Left colon (tissue), 2 donors: Measurements from ENCODE around the gene SNRPE. TPM values are rescaled to one million over a fixed set of nuclear protein-coding genes. Genes with fewer than 3 reads are reported as not detected.
"Not testable (repeated sequence)": the region's sequence is repeated elsewhere in the genome, so short reads cannot be mapped to it uniquely, and the experiment has no call there.

Experiments
- ATAC-seq: fragments of 200-7000 bp; cut with Tn5 transposase; one replicate; pipeline ENCODE4 v1.9.1; 2020; ENCODE audit warnings: mild to moderate bottlenecking, moderate library complexity
- DNase-seq, 2 donors: peaks; one replicate each; pipeline ENCODE4 v3.0.0-alpha.2; 2020
- intact Hi-C, 2 donors: fragments of 100-400 bp; cut with DNase I in 1 of 2; cut with micrococcal nuclease in 1 of 2; formaldehyde crosslinking; loops; one replicate each; pipeline versions ENCODE4 v1.11.2 to v1.14.0; 2022; cut with DNase I, micrococcal nuclease
- long read RNA-seq: library from polyadenylated mRNA; unstranded; transcript quantifications from one replicate; pipeline ENCODE4 v2.0.0, GENCODE V29; 2021
- total RNA-seq, 2 donors: library from RNA; stranded (reverse); fragmentation: NEBNext Ultra II Directional; extraction: Animal tissue kit (Norgen Biotek cat#: 25700); gene quantifications; one replicate each; pipeline ENCODE4 v1.2.1, GENCODE V29; 2021
- donor health status: DM: no; HTN: no; CAD: no.
- donor health status: DM: yes; HTN: yes; CAD: no.

Gene SNRPE
- 10 to 100 TPM; 52.1 to 71.4 TPM for total RNA-seq
- long read RNA-seq, transcript SNRPE-202 (5 exons, 942 nt) = major isoform, 16 of 17 reads
- long read RNA-seq, partial matches to known transcripts = 0 of 17 reads
- long read RNA-seq, other reads (novel, unspliced or antisense) = 1 of 17 reads

- ATAC-seq (peak; percentile 91), DNase-seq (peak; percentile 94 to 97)
- intact Hi-C loops = no loop called here
These were observed at the start of gene SNRPE for GRCh38 chr1:203861379-203862184. SNRPE (plus strand) TSS chr1:203861599; CDS start chr1:203861660, 61 bp downstream.

GRCh38 chr1:203813581-203814341 lies 47.6 kb upstream of the SNRPE start:
- ATAC-seq = no peak
- intact Hi-C loops = no loop called here

GRCh38 chr1:203818399-203818798 lies 43.0 kb upstream of the SNRPE start:
- ATAC-seq = no peak
- DNase-seq = no peak
- intact Hi-C loops = no loop called here

More at GRCh38 chr1:203813581-203814341, 47.6 kb upstream of the SNRPE start:
- no peak for DNase-seq

- ATAC-seq (no peak), DNase-seq (no peak)
- intact Hi-C loops = no loop called here
These were observed 38.1 kb upstream of the SNRPE start for GRCh38 chr1:203823306-203823705.

GRCh38 chr1:203826175-203826574 lies 35.2 kb upstream of the SNRPE start:
- ATAC-seq (no peak), DNase-seq (no peak)
- intact Hi-C loops = no loop called here

- intact Hi-C loops = no loop called here
- ATAC-seq (no peak), DNase-seq (no peak)
These were observed 33.4 kb upstream of the SNRPE start for GRCh38 chr1:203828002-203828401.

- intact Hi-C loops = no loop called here
- no peak for DNase-seq
- no peak for ATAC-seq
These were observed 32.9 kb upstream of the SNRPE start for GRCh38 chr1:203828503-203828902.

- DNase-seq, intact Hi-C loops, ATAC-seq: not testable (repeated sequence)
These were observed 32.2 kb upstream of the SNRPE start for GRCh38 chr1:203829247-203829646.

- DNase-seq (no peak), ATAC-seq (no peak)
- intact Hi-C loops = no loop called here
These were observed 25.9 kb upstream of the SNRPE start for GRCh38 chr1:203835476-203835875.

- ATAC-seq = no peak
- intact Hi-C loops = no loop called here
- DNase-seq = no peak
These were observed 22.3 kb upstream of the SNRPE start for GRCh38 chr1:203839081-203839480.

GRCh38 chr1:203840208-203840808 lies 21.1 kb upstream of the SNRPE start:
- no peak for DNase-seq

GRCh38 chr1:203842559-203842876 lies 18.9 kb upstream of the SNRPE start:
- DNase-seq (no peak), ATAC-seq (no peak)
- intact Hi-C loops = no loop called here

More at GRCh38 chr1:203840208-203840808, 21.1 kb upstream of the SNRPE start:
- intact Hi-C loops = no loop called here
- no peak for ATAC-seq

- intact Hi-C loops = no loop called here
- DNase-seq (no peak), ATAC-seq (no peak)
These were observed 18.0 kb upstream of the SNRPE start for GRCh38 chr1:203843435-203843834.

- ATAC-seq, DNase-seq, intact Hi-C loops: not testable (repeated sequence)
These were observed 8.3 kb upstream of the SNRPE start for GRCh38 chr1:203853112-203853511.

GRCh38 chr1:203858055-203858454 lies 3.3 kb upstream of the SNRPE start:
- intact Hi-C loops = no loop called here
- no peak for ATAC-seq
- DNase-seq = no peak

GRCh38 chr1:203858975-203859374 lies 2.4 kb upstream of the SNRPE start:
- ATAC-seq = no peak
- DNase-seq = no peak
- intact Hi-C loops = no loop called here

- intact Hi-C loops = no loop called here
- DNase-seq = peak; percentile 23 to 68
- ATAC-seq = peak; percentile 73
These were observed 888 bp upstream of the SNRPE start for GRCh38 chr1:203860396-203861025.

- intact Hi-C loops = no loop called here
- DNase-seq (no peak), ATAC-seq (no peak)
These were observed 6.4 kb downstream of the SNRPE start for GRCh38 chr1:203867802-203868201.

- DNase-seq (no peak), ATAC-seq (no peak)
- intact Hi-C loops = loop anchor here (2.0 to 5.0 kb wide), 2 partner anchors 257 to 259 kb away; no protein-coding TSS in a partner anchor
These were observed 8.8 kb downstream of the SNRPE start for GRCh38 chr1:203870245-203870644.
